ENCODE data around the gene STPG2.

STPG2 gene

DNA sequence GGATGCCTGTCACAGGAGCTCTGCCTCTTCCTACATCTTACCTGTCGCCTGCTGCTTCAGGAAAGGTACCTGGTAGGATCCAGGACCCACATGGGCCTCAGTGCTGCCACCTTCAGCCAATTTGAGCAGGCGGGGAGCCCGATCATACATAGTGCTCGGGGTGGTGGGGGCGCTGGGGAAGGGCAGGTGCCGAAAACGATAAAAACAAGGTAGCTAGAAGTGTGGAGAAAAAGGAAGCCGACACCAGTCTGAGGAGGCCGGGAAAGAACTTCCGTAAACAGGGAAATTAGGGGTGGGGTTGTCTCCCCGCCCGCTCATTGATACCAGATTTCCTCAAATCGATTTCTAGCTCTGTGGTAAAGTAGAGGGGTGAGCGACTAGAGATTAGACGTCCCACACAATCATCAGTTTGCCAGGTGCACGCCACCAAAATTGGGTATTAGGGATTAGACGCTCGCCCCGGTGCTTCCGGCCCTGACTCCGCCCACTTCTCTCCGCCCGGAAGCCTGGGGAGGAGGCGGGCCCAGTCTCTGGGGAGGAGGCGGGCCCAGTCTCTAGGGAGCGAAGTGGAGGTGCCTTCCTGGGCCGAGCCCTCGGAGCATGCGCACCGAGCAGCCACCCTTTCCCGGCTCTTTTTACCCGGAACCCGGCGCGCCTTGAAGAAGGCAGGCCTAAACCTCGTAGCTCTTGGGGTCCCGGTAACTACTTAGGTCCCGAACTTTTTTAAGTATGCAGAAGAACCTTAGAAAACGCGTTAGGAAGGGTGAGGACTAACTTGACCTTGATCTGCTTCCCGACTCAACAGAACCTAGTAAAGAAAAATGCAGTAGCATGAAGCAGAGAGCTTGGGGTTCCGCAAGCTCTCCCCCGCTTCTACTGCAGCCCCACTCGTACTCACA is at the start of gene STPG2:
STPG2 (minus strand) TSS at position 476 of the 899 bp plus-strand sequence.
- DNase-seq (ENCODE audit: low spot score in 2 of 2): peak; percentile 84
- Mint-ChIP-seq H3K36me3 (ENCODE audit: insufficient read depth) (peaks cover 4% of the 10 kb centered on the region), H3K27ac (ENCODE audit: low read depth) (peak within 1 kb of the TSS; percentile 96), H3K27me3 (no peaks in the 10 kb centered on the region), H3K9me3 (peaks cover 6% of the 10 kb centered on the region), H3K4me3 (peak within 1 kb of the TSS; percentile 87), H3K4me1 (peaks cover 22% of the 10 kb centered on the region)
- ATAC-seq (replicated peaks; ENCODE audit: extremely low read depth, poor library complexity, severe bottlenecking): peak; percentile 99

DNA sequence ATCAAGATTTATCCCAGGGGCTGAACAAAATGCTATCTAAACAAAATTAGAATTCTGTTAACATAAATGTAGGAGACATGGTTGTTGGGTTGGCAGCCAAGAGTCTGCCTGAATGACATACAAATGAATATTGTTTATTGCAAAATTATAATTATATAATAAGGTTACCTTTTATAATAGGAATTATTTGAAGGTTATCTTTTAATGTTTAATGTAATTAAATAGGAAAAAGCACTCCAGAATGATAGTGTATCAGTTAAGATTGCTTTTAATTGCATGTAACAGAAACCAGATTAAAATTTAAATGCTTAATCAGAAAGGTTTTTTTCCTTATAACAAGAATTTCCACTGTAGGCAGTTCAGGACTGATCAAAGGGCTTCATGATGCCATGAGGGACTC is 42.0 kb upstream of the STPG2 start:
- ATAC-seq (replicated peaks; ENCODE audit: extremely low read depth, poor library complexity, severe bottlenecking) (no peak), DNase-seq (ENCODE audit: low spot score in 2 of 2) (no peak)
- Mint-ChIP-seq H3K27me3 (peaks cover 22% of the 10 kb centered on the region), H3K4me3 (no peak overlapping the region), H3K4me1 (no peaks in the 10 kb centered on the region), H3K9me3 (no peaks in the 10 kb centered on the region), H3K27ac (ENCODE audit: low read depth) (no peak overlapping the region), H3K36me3 (ENCODE audit: insufficient read depth) (no peaks in the 10 kb centered on the region)

DNA sequence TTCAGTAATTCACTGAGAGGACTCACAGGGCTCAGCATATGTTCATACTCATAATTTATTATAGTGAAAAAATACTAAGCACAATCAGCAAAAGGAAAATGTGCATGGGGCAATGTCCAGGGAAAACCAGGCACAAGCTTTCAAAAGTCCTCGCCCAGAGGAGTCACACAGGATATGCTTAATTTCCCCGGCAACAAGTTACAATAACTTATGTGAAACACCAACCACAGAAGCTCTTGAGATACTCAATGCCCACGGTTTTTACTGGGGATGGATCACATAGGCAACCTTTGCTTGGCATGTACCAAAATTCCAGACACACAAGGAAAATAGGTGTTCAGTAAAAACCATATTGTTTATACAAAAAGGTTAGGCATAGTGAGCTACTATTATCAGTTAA is 38.5 kb upstream of the STPG2 start:
- Mint-ChIP-seq H3K27me3 (no peaks in the 10 kb centered on the region), H3K36me3 (ENCODE audit: insufficient read depth) (no peaks in the 10 kb centered on the region), H3K4me1 (no peaks in the 10 kb centered on the region), H3K9me3 (no peaks in the 10 kb centered on the region), H3K27ac (ENCODE audit: low read depth) (no peak overlapping the region), H3K4me3 (no peak overlapping the region)
- no peak for DNase-seq (ENCODE audit: low spot score in 2 of 2)
- ATAC-seq (replicated peaks; ENCODE audit: extremely low read depth, poor library complexity, severe bottlenecking): no peak

DNA sequence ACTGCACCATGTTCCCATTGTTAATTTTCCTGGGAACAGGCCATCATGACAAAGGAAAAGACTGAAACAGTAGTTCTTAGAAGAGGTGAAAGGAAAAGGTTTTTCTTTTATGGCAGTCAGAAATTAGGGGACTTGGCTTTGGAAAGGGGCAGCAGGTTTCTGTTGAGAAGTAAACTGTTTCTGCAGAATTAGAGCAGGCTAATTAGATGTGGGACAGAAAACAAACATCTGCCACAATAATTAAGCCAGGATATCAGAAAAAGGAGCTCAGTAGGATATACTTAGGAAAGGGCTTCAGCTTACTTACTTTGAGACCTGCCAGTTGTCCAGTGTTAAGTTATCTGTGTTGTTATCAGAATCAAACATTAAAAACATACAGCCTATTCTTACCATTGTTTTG is 36.7 kb upstream of the STPG2 start:
- DNase-seq (ENCODE audit: low spot score in 2 of 2): no peak
- Mint-ChIP-seq H3K4me1 (no peaks in the 10 kb centered on the region), H3K9me3 (no peaks in the 10 kb centered on the region), H3K36me3 (ENCODE audit: insufficient read depth) (no peaks in the 10 kb centered on the region), H3K4me3 (no peak overlapping the region), H3K27ac (ENCODE audit: low read depth) (no peak overlapping the region), H3K27me3 (no peaks in the 10 kb centered on the region)
- no peak for ATAC-seq (replicated peaks; ENCODE audit: extremely low read depth, poor library complexity, severe bottlenecking)

DNA sequence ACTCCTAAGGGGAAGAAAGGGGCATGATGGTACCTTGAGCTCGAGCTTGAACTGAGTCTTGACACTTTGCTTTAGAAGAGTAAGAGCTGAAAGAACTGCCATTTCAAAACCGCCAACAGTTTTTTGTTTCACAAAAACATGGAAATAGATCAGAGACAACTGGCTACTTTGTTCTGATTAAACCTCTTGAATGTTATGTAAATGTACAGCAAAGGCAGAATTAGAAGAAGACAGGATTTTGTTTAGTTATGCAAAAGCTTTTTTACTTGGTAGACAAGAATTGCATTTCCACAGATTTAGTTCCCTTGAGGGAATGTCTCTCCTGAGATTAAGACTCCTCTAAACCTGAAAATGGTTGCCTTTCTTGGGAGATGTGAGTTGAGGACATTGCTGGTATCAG is 33.3 kb upstream of the STPG2 start:
- H3K27ac Mint-ChIP-seq (ENCODE audit: low read depth): no peak overlapping the region
- no peaks in the 10 kb centered on the region for H3K27me3 Mint-ChIP-seq
- no peaks in the 10 kb centered on the region for H3K36me3 Mint-ChIP-seq (ENCODE audit: insufficient read depth)
- no peak overlapping the region for H3K4me3 Mint-ChIP-seq
- DNase-seq (ENCODE audit: low spot score in 2 of 2) (no peak), ATAC-seq (replicated peaks; ENCODE audit: extremely low read depth, poor library complexity, severe bottlenecking) (no peak)
- H3K4me1 Mint-ChIP-seq: no peaks in the 10 kb centered on the region
- no peaks in the 10 kb centered on the region for H3K9me3 Mint-ChIP-seq

DNA sequence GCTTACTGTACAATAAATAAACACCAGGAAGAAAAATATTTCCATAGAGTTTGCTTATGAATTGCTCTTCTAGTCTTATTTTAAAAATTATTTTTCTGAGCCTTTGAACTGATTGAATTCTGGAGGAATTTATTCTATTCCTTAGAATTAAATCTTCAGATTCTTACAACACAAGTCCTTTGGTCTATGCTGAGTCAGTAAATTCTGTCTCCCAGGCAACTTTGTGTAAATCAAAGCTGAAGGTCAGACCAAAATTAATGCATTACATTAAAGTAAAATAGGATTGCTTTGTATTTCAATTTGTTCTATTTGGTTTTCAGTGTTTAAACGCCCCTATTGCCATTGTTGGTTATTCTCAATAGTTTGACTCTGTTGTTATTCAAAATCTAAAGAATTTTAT is 26.8 kb upstream of the STPG2 start:
- H3K4me1 Mint-ChIP-seq: no peaks in the 10 kb centered on the region
- H3K9me3 Mint-ChIP-seq: no peaks in the 10 kb centered on the region
- no peak overlapping the region for H3K4me3 Mint-ChIP-seq
- no peak for ATAC-seq (replicated peaks; ENCODE audit: extremely low read depth, poor library complexity, severe bottlenecking)
- no peak overlapping the region for H3K27ac Mint-ChIP-seq (ENCODE audit: low read depth)
- no peak for DNase-seq (ENCODE audit: low spot score in 2 of 2)
- H3K27me3 Mint-ChIP-seq: peaks cover 15% of the 10 kb centered on the region
- no peaks in the 10 kb centered on the region for H3K36me3 Mint-ChIP-seq (ENCODE audit: insufficient read depth)

DNA sequence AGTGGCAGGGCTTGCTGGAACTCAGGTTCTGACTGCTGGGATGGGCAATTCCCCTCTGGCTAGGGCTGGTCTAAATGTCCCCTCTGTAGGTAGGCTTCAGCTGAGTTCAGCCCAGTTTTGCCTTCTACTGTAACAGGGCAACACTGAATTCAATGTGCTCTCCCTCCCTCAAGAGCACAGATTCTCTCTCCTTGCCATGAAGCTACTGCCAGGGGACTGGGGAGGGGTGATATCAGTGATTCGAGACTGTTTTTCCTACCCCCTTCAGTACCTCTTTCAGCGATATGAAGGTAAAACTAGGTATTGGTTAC is 23.4 kb upstream of the STPG2 start:
- H3K4me1 Mint-ChIP-seq: no peaks in the 10 kb centered on the region

DNA sequence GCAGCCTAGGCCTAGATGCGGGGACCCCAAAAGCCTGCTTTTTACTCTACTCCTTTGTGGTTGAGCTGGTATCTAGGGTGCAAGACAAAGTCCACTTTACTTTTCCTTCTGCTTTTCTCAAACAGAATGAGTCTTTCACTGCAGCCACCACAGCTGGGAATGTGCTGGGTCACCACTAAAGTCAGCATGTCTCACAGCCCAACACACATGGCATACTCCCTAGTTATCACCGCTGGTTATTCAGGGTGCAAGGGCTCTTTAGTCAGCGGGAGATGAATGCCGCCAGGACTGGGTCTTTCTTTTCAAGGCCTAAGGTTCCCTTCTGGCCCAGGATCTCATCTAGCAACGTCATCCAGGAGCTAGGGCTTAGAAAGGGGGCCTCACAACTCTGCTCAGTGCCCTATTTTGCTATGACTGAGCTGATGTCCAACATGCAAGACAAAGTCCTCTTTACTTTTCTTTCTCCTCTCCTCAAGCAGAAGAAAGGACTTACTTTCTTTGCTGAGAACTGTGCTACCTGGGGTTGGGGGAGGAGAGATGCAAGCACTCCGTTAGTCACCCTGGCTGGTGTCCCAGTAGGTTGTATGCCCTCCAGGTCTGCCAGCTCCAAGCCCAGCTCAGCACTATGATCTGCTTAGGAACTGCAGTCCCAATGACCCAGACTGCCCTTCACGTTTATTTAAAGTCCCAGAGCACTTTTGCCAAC is 22.9 kb upstream of the STPG2 start:
- no peaks in the 10 kb centered on the region for H3K36me3 Mint-ChIP-seq (ENCODE audit: insufficient read depth)
- H3K9me3 Mint-ChIP-seq: no peaks in the 10 kb centered on the region
- H3K4me1 Mint-ChIP-seq: no peaks in the 10 kb centered on the region
- H3K27ac Mint-ChIP-seq (ENCODE audit: low read depth): no peak overlapping the region
- ATAC-seq (replicated peaks; ENCODE audit: extremely low read depth, poor library complexity, severe bottlenecking) (no peak), DNase-seq (ENCODE audit: low spot score in 2 of 2) (no peak)
- peaks cover 15% of the 10 kb centered on the region for H3K27me3 Mint-ChIP-seq
- H3K4me3 Mint-ChIP-seq: no peak overlapping the region

More for the DNA sequence above, 23.4 kb upstream of the STPG2 start:
- no peak for ATAC-seq (replicated peaks; ENCODE audit: extremely low read depth, poor library complexity, severe bottlenecking)
- DNase-seq (ENCODE audit: low spot score in 2 of 2): no peak
- Mint-ChIP-seq H3K27ac (ENCODE audit: low read depth) (no peak overlapping the region), H3K4me3 (no peak overlapping the region), H3K9me3 (no peaks in the 10 kb centered on the region), H3K27me3 (peaks cover 15% of the 10 kb centered on the region), H3K36me3 (ENCODE audit: insufficient read depth) (no peaks in the 10 kb centered on the region)

DNA sequence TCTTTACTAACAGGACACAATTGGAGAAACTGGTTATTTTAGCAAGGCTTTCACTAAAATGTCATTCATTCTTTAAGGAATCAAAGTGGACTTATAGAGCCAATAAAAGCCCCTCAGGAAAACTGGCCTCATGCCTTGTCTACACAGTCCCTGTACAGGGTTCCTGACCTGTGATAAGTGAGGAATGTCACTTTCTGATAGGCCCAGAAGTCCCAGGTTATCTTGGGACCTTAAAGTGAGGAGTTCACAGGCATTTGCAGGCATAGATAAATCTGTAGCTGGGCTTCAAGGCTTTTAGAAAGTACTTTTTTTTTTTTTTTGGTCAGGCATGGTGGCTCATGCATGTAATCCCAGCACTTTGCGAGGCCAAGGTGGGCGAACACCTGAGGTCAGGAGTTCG is 19.4 kb upstream of the STPG2 start:
- H3K36me3 Mint-ChIP-seq (ENCODE audit: insufficient read depth): no peaks in the 10 kb centered on the region
- no peak for DNase-seq (ENCODE audit: low spot score in 2 of 2)
- ATAC-seq (replicated peaks; ENCODE audit: extremely low read depth, poor library complexity, severe bottlenecking): no peak
- no peaks in the 10 kb centered on the region for H3K9me3 Mint-ChIP-seq
- no peak overlapping the region for H3K27ac Mint-ChIP-seq (ENCODE audit: low read depth)
- H3K27me3 Mint-ChIP-seq: peaks cover 5% of the 10 kb centered on the region
- no peak overlapping the region for H3K4me3 Mint-ChIP-seq
- H3K4me1 Mint-ChIP-seq: no peaks in the 10 kb centered on the region

DNA sequence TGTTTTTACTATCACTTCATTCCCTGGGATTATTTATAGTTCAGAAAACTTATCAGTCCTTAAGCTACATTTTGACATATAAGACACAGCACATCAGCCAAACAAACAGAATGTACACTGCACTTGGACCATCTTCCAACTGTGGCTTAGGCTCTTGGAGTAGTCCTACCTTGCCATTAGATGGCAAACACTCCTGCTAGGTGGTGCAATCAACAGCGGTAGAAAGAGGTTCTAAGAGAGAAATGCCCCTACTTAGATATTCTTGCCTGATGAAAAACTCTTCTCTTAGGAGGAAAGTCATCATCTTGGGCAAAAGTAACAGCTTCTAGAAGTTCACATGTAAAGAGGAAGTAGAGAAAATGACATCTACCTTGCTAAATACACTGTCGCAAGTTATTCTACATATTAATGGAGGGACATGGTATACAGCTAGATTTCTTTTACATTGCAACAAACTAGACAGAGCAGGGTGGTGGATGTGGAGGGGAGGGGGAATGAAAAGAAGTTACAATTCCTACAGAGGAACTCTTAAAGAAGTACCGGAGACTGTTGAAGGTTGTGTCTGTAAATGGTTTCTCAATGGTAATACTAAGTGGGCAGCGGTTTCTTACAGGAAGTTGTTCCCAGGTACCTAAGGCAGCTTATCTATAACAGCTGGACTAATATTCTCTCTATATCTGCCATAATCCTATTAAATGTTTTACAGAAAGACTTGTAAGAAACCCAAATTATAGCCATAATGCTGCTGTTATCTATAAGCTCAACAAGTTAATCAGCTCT is 8.1 kb upstream of the STPG2 start:
- Mint-ChIP-seq H3K27ac (ENCODE audit: low read depth) (no peak overlapping the region), H3K27me3 (no peaks in the 10 kb centered on the region), H3K36me3 (ENCODE audit: insufficient read depth) (no peaks in the 10 kb centered on the region), H3K4me3 (no peak overlapping the region), H3K4me1 (peaks cover 5% of the 10 kb centered on the region), H3K9me3 (no peaks in the 10 kb centered on the region)
- ATAC-seq (replicated peaks; ENCODE audit: extremely low read depth, poor library complexity, severe bottlenecking): no peak
- DNase-seq (ENCODE audit: low spot score in 2 of 2): no peak

DNA sequence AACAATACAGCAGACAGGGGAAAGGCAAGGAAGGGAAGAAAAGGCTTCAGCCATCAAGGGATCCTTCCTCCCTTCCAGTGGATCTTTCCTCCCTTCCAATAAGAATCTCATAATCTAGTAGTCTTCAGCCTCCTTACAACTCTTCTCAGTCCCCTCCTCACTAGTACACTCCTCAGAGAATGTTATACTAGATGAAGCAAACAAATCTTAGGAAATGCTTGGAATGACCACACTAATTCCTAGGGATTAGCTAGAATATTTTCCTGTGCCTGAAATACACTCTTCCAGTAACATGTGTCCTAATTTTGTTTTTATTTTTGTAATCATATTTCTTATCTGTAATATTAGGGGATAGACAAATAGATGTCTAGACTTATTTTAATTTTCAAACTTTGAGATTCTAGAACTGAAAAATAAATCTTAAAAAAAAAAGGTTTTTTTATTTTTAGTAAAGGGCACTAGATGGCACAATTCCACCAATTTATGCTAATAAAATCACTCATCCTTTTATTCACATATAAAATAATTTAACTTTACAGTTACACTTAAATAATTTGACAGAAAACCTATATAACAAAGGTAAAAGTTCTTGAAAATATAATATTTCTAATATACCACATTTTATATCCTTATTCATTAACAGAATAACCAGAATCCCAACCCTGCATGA is 7.0 kb upstream of the STPG2 start:
- no peak overlapping the region for H3K27ac Mint-ChIP-seq (ENCODE audit: low read depth)
- no peaks in the 10 kb centered on the region for H3K36me3 Mint-ChIP-seq (ENCODE audit: insufficient read depth)
- ATAC-seq (replicated peaks; ENCODE audit: extremely low read depth, poor library complexity, severe bottlenecking) (no peak), DNase-seq (ENCODE audit: low spot score in 2 of 2) (no peak)
- H3K9me3 Mint-ChIP-seq: no peaks in the 10 kb centered on the region
- H3K4me3 Mint-ChIP-seq: no peak overlapping the region
- peaks cover 5% of the 10 kb centered on the region for H3K4me1 Mint-ChIP-seq
- no peaks in the 10 kb centered on the region for H3K27me3 Mint-ChIP-seq

DNA sequence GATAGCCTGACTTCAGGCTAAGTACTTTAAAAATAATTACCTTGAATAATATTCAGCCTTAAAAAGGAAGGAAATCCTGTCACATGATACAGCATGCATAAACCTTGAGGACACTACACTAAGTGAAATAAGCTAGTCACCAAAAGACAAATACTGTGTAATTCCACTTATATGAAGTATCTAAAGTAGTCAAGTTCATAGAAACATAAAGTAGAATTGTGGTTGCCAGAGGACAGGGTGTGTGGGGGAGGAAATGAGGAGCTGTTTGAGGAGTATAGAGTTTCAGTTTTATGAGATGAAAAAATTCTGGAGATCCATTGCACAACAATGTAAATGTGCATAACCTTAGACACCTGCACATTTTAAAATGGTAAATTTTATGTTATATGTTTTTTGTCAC is 5.6 kb upstream of the STPG2 start:
- Mint-ChIP-seq H3K27ac (ENCODE audit: low read depth) (no peak overlapping the region), H3K4me3 (no peak overlapping the region), H3K27me3 (no peaks in the 10 kb centered on the region), H3K9me3 (no peaks in the 10 kb centered on the region), H3K4me1 (peaks cover 9% of the 10 kb centered on the region), H3K36me3 (ENCODE audit: insufficient read depth) (no peaks in the 10 kb centered on the region)
- DNase-seq (ENCODE audit: low spot score in 2 of 2) (no peak), ATAC-seq (replicated peaks; ENCODE audit: extremely low read depth, poor library complexity, severe bottlenecking) (no peak)

Measured in central memory CD8-positive, alpha-beta T cell (primary cell).